Stromal cell of bone marrow (primary cell): ENCODE data around the gene ADAMTS16.

Experiments
- DNase-seq: peaks from one replicate; pipeline ENCODE4 v3.0.0-alpha.2; 2012; ENCODE audit warnings: low read depth

Gene ADAMTS16

DNA sequence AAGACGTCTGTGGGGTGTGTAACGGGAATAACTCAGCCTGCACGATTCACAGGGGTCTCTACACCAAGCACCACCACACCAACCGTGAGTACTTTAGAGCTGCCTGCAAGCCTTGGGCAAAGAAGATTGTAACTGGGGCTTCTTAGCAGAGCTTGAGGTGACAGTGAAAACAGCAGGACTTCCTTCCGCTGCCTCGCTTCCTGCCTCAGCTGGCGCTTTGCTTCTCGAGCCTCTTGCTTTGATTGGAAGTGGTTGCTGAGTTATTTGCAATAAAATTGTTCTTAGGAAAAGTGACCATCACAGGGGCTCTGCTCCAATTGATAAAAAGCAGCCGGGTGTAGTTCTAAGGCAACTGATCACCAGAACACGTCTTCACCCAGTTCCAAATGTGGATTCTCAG, 99.1 kb downstream of the ADAMTS16 start:
- no peak for DNase-seq

DNA sequence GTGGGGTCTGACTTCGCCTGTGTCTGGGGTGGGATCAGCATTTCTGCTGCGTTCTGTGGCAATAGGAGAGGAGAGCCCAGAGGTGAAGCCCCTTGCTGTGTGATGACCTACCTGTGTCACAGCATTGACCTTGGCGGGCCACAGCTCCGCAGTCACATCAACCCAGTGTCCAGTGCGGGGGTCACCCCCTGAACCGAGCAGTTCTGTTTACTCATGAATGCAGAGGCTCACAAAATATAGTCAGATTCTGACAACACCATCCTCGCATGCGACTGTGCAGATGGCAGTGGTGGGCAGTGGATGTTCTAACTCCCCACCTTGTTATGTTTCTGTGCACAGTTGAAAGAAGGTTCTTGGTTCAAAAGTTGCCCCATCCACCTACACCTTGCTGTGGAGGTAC, 100.1 kb downstream of the ADAMTS16 start:
- no peak for DNase-seq

DNA sequence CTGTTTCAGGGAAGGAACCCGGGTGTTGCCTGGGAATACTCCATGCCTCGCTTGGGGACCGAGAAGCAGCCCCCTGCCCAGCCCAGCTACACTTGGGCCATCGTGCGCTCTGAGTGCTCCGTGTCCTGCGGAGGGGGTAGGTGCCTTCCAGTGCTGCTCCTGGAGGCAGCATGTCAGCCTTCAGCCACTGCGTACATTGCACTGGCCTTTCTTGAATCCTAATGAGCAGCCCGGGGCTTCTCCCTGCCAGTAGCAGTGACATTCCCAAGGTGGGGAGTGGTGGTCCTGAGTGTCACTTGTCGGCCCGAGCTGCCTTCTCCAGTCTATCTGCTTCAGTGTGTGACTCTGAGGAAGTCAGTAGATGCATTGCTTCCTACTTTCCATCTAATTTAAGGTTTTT, 101.9 kb downstream of the ADAMTS16 start:
- DNase-seq = no peak

DNA sequence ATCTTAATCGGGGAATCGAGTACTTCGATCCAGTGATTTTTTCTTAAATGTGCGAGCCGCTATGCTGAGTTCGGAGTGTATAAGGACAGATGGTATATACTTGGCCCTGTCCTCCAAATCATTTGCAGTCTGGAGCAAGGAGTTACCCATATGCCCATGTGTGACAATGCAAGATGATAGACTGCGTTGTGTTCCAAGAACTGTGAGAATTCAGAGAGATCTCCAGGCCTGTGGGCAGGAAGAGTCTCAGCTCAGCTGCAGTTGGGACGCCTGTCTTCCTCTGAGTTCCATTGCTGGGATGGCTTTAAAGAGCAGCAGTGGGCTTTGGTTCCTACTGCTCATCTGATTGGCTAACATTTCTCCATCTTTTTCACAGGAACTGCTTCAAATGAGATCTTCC, 106.6 kb downstream of the ADAMTS16 start:
- DNase-seq = no peak

DNA sequence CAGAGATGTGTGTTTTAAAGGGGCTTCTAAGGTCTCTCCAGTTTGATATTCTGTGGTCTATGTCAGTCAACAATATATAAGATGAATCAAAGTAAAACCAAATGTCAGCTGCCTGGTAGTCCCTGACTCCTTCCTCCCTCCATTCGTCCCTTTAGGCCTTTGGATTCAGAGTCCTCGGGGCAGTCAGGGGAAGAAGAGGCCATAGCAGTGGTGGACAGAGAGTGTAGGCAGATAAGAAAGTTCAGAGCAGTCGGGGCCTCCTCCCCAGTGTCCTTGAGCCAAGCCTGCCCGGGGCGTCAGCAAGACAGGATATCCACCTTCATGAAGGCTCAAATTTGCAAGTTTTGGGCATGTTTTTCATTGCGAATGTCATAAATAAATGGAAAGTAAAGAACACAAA, 110.6 kb downstream of the ADAMTS16 start:
- DNase-seq = no peak

DNA sequence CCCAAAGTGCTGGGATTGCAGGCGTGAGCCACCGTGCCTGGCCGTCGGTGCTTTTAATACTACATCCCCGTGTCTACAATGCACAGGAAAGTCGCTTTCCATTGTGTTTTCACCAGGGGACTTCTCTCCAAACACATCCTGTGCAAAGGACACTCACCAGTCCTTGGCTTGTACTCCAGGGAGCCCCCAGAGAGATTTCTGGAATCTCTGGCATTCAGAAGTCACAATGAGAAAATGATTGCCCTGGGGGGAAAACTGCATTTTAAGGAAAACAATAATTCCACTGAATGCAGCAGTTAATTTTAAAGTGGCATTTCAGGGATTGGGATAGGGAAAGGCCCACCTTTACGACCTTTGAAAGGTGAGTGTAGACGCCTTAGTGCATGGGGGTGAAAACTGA, 112.0 kb downstream of the ADAMTS16 start:
- DNase-seq = no peak

DNA sequence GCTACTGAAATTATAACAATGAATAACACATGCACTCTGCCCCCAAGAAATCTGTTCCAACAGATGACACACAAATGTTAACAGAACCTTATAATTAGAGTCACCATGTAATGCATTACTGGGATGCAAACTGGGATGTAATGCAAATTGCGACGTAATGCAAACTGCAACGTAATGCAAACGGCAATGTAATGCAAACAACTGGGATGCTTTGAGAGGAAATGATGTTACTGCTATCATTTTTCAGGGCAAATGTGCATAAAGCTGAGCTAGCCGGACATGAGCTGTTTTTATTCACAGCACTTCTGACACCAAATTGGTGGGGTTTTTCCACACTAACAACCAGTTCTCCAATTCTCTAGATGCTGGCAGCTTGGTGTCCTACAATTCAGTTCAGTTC, 117.2 kb downstream of the ADAMTS16 start:
- DNase-seq = no peak

DNA sequence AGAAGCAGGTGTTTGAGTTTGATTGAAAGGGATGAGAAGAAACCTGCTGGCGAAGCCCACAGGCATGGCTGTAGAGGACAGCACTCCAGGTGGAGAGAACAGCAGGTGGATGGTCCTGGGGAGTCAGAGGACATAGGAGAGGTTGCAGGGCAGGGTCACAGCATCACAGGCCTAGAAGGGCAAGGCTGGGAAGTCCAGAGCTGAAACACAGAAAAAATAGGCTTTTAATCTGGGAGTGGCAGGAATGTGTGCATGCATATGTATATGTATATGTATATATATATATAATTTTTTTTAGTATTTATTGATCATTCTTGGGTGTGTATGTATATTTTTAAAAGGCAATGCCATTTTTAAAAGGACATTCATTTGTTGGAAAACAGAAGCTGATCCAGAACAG, 118.4 kb downstream of the ADAMTS16 start:
- DNase-seq = no peak

DNA sequence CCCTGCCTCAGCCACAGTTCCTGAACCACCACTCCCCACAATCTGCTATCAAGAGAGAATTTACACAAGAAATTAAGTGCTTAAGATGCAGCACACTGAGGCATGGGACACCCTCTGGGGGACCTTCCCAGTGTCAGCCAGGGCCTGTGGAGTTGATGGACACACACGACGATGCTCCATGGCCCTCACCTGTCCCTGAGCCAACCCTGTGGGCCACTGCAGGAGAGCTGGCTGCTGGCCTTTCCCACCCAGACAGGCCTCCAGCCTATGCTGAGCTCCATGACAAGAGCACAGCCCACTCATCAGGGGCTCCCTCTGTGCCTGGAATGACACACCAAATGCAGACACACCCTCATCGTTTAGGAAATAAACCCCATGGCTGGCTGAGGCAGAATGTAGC, 124.6 kb downstream of the ADAMTS16 start:
- DNase-seq = no peak

DNA sequence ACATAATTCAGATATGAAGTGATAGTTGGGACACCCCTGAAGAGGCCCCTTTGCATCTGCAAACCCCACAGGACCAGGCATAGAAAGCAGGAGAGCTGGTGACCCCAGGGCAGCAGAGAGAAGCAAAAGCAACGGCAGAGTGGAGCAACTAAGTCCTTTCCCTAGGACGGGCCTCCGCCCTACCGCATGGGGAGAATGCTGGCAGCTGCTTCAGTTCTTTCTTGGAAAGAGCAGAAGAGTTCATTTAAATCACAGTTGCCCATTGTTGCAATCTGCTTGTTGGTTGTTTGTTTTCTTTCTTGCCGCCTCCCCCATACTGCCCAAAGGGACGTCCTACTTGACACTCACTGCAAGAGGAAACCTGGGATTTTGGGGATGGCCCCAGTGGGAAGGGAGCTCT, 126.2 kb downstream of the ADAMTS16 start:
- DNase-seq = no peak

DNA sequence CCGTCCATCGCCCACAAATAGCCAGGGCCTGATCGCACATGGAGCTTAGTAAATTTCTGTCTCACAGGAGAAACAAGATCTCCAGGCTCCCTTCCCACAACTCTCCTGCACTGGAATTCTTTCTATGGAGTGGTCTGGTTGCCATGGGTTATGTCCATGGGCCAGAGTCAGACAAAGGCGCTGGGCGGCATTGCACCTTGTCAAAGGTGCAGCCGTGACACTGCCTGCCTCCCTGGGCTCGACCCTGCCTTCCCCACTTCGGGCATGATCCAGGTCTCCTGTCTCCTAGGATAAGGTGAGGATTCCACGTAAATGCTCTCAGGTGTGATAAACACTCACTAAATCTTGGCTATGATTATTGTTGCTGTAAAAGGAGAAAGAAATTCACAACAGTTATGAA, 130.0 kb downstream of the ADAMTS16 start:
- no peak for DNase-seq

DNA sequence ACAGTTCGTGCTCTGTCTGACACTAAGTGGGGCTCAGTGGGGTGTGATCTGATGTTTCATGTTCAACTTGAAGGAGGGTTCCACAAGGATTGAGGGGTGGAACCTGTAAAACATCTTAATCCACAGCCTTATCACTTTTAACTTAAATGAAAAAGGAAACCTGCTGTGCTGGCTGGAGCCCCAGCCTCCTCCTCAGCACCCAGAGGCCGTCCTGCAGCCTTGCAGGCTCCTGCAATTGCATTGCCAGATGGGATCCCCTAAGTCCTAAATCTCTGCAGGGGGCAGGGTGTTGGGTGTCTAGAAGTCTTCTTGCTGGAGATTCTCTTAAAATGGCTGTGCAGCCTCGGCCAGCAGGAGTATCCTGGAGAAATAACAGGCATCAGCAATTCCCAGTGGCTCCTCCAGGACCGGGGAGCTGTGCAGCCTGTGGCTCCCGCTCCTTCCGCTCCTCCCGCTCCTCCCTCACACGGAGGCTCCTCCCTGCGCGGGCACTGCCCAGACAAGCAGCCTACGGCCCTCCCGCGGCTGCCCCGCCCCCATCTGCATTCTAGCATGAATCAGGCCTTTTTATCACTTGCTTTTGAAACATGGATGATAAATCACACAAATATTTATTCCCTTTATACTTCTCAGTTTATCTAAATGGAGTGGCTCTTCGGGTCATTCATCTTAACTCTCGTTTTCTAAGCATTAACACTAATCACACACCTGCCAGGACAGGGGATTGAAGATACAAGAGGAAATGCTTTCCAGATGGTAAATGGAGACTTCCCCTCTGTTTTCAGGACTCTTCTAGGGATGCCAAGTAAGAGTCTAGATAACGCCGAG, 131.0 kb downstream of the ADAMTS16 start:
- DNase-seq = peak; percentile 57

DNA sequence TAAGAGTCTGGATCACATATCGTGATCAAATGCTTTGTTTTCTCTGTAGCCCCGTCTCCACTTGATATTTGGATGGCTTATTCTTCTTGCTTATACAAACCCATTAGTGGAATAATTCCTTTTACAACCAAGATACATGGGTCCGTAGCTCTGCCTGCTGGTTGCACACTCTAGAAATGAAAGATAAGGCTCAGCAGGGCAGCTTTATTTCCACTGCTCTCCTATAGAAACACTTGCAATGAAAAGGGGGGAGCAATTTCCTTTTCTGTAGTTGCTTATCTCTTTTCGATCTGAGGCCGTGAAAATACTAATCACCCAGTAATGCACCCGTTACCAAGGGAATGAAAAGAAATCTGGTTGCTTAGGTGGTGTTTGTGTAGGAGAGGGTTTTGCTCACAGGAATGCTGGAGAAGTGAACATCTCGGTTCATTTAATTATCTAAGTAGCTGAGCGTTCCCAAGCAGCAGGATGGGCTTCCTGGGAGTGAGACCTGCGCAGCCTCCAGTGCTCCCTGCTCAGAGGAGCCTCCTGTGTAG, 131.7 kb downstream of the ADAMTS16 start:
- no peak for DNase-seq

DNA sequence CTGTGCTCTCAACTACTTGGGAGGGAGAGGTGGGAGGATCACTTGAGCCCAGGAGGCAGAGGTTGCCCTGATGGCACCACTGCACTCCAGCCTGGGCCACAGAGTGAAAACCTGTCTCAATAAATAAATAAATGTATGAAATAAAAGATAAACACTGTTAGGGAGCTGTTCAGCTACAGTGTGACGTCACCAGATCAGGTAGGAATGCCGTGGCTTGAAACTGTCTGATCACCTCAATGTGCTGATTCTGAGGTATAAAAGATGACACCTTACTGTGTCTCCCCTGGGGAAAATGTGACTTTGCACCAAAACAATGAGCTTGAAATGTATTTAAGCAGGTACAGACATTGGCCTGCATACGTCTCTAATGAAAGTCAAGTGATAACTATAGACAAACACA, 133.3 kb downstream of the ADAMTS16 start:
- no peak for DNase-seq

DNA sequence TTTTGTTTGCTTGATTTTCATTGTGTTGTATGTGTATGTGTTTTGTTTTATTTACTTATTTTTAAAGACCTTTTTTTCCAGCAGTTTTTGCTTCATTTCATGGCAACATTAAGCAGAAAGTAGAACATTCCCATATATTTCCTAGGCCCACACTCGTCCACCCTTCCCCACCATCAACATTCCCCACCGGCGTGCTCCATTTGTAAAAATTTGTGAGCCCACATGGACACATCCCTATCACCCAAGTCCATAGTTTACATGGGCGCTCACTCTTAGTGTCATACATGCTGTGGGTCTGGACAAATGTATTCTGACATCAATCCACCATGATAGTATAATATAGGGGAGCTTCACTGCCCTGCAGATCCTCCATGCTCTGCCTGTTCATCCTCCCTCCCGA, 133.8 kb downstream of the ADAMTS16 start:
- no peak for DNase-seq

DNA sequence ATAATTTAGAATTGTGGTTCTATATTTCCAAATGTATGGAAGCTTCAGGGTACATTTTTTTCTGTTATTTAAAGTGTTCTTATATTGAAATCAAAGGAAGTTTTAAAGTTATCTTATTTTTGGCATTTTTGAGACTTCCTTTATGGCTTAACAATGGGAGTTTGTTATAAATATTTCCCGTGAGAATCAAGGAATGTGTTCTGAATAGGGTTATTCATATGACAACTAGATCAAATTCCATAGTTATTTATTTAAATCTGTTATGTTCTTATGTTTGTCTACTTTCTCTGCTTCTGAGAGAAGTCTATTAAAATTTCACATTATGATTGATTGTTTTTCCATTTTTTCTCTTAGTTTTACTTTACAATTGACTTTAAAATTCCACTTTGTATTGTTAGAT, 135.1 kb downstream of the ADAMTS16 start:
- DNase-seq = no peak

DNA sequence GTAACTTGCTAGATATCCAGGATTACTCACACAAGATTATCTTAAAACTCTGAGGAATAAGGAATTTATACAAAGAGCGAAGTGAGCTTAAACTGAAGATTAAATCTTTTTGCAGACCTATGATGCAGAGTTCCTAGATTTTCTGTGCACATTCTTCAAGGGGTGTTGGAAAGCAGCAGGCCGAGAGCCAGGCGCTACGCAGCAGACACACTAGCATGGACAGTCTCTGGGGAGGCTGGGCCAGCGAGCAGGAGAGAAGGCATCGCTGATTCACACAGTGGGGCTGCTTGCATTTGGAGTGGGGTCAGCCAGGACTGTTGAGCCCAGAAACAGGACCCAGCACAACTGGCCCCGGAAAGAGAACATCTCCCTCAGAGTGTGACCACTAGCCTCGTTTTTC, 136.3 kb downstream of the ADAMTS16 start:
- DNase-seq = no peak

DNA sequence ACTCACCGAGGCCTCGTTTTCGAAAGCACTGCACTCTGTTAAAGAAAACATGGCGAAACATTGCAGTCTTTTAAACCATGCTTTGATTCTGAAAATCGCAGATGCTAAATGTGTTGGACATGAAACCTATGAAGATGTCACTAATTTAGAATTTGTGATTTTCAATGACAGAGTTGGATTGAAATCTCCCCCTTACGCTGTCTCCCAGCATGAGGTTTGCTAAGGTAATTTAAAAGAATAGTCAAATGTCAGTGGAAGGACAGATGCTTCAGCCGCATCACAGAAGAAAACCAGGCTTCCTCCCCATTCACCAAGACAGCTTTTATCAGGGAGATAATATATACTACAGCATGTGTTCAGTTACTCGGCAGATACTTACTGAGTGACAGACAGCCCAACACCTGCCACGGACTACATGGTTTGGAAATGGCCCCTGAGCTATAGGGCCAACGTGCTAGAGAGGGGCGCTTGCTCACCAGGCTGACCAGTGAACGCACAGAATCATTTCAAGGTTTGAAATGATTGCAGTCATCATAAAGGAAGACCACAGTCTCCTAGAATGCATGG, 136.9 kb downstream of the ADAMTS16 start:
- DNase-seq = no peak

DNA sequence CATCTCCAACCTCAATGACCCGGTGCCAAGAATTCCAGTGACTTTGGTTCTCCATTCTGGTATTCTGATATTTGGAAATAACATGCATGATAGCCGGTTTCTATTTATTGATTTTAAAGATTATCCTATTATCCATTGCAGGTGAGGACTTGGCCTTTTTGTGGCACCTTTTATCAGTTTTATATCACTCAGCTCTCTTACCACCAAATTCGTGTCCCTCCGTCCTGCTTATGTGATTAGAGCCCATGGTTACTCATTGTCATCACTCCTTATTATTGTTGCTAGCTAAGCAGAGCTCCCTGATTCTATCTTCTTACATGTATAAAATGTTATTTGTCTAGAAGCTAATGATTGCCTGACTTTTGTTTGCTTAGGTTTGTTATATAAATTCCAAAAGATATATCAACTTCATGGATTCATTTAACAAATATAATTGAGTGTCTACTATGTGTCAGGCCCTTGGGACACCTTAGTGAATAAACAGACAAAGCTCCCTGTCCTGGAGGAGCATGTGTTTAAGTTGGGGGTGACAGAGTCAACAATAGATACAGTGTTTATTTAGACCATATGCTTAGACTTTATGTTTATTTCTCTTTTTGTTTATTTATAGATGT, 138.2 kb downstream of the ADAMTS16 start:
- DNase-seq = no peak

DNA sequence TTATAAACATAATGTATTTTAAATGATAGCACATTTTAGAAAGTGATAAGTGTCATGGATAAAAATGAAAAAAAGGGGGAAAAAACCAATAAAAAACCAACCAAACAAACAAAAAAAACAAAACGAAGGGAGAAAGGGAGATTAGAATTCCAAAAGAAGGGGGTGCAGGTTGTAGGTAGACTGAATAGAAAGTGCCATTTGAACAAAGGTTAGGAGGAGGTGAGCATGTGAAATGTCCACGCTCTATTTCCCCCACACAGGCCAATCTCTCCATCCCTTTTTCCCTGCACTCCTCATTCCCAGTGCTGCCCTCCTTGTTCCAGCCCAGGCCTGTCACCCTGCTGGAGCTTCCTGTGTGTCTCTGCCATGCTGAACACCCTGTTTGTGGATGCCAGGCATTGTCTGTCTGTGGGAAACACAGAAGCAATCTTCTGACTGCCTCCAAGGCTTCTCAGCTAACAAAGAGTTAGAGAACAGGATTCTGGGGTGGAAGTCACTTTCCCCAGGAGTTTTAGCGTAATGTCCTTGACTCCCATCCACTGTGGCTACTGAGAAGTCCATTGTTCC, 138.8 kb downstream of the ADAMTS16 start:
- no peak for DNase-seq

DNA sequence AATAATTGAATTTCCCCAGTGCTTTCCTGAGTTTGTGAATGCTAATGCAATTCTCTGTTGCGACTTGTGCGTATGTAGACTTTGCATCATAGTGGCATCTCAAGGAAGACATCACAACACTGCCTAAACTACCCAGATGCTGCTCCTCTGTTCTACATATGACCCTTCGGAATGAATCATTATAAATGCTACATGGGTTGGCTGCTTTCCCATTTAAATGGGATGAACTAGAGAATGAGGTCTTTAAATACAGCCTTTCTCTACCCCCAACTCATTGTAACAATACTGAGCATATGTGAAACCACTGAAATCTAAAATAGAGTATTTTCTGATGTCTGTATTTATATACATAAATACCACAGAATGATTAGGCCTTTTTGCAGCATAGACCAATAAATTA, 145.8 kb downstream of the ADAMTS16 start:
- DNase-seq = no peak

DNA sequence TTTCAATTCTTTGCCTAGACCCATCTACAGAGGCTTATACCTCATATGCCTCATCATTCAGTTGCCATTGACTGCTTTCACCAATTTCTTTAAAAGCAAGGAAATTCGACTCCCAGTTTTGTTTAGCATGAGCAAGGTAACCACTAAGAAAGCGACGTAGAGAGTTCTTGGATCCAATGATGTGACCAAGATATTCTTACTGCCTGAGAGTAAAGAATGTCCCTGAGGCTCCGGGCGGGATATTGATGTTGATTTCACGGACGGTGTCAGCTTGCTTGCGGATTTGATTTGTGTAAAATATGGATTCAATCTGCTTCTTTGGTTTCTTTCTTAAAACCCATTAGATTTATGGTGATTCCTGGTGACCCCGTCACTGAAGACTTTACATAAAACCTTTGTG, 147.3 kb downstream of the ADAMTS16 start:
- no peak for DNase-seq

DNA sequence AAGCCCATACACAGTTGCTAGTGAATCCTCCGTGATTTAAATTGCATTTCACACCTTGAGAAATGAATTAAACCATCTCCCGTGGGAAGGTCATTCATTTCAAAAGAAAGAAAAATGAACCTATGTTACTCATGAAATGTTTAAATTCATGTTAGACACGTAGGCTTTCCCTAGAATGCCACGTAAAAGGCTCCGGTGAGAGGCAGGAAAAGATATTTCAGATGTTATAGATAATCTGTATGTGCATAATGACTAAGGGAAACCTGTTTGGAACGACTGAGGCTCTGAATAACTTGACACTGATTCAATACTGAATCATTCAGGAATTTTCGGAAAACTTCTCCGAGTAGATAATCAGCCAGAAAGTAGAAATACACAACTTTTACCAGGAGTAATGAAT, 148.1 kb downstream of the ADAMTS16 start:
- no peak for DNase-seq
